ENCODE data around the gene KRTAP10-12.

Gene KRTAP10-12

GRCh38 chr21:44656868-44657267, 40.1 kb upstream of the KRTAP10-12 start:
- ATAC-seq, result no peak
- TF ChIP-seq GLIS3 (CRISPR knock-in tag; IDR thresholded peaks at IDR 0.05) (no peak), OSR1 (CRISPR knock-in tag; IDR thresholded peaks at IDR 0.05) (no peak), TSHZ2 (CRISPR knock-in tag; IDR thresholded peaks at IDR 0.05) (no peak), ZNF8 (CRISPR knock-in tag; IDR thresholded peaks at IDR 0.05) (no peak), POU6F1 (CRISPR knock-in tag; IDR thresholded peaks at IDR 0.05; ENCODE audit: borderline replicate concordance, low read depth) (no peak), PATZ1 (CRISPR knock-in tag; IDR thresholded peaks at IDR 0.05; ENCODE audit: borderline replicate concordance) (no peak), ZNF565 (CRISPR knock-in tag; conservative IDR thresholded peaks at IDR 0.05; ENCODE audit: low read depth) (no peak), RARB (CRISPR knock-in tag; IDR thresholded peaks at IDR 0.05) (no peak), TOX (CRISPR knock-in tag; IDR thresholded peaks at IDR 0.05; ENCODE audit: borderline replicate concordance) (no peak), CREB5 (CRISPR knock-in tag; IDR thresholded peaks at IDR 0.05; ENCODE audit: low read depth) (no peak), TCF4 (CRISPR knock-in tag; IDR thresholded peaks at IDR 0.05; ENCODE audit: borderline replicate concordance) (no peak), PPARA (CRISPR knock-in tag; IDR thresholded peaks at IDR 0.05; ENCODE audit: borderline replicate concordance) (no peak), CSDC2 (CRISPR knock-in tag; IDR thresholded peaks at IDR 0.05) (no peak), ZFP3 (CRISPR knock-in tag; IDR thresholded peaks at IDR 0.05) (no peak), ISL1 (CRISPR knock-in tag; IDR thresholded peaks at IDR 0.05) (no peak), ZNF70 (CRISPR knock-in tag; IDR thresholded peaks at IDR 0.05) (no peak), ESRRG (CRISPR knock-in tag; IDR thresholded peaks at IDR 0.05) (no peak), ARNTL (CRISPR knock-in tag; IDR thresholded peaks at IDR 0.05; ENCODE audit: borderline replicate concordance, low read depth) (no peak), ZFP30 (CRISPR knock-in tag; IDR thresholded peaks at IDR 0.05) (no peak)

- no peak for ATAC-seq
- no peak for TF ChIP-seq CREB5 (CRISPR knock-in tag; IDR thresholded peaks at IDR 0.05; ENCODE audit: low read depth)
- TF ChIP-seq TOX (CRISPR knock-in tag; IDR thresholded peaks at IDR 0.05; ENCODE audit: borderline replicate concordance), result no peak
- TF ChIP-seq TSHZ2 (CRISPR knock-in tag; IDR thresholded peaks at IDR 0.05), result no peak
- TF ChIP-seq PATZ1 (CRISPR knock-in tag; IDR thresholded peaks at IDR 0.05; ENCODE audit: borderline replicate concordance), result no peak
- no peak for TF ChIP-seq ZFP3 (CRISPR knock-in tag; IDR thresholded peaks at IDR 0.05)
- TF ChIP-seq BACH2 (CRISPR knock-in tag; IDR thresholded peaks at IDR 0.05; ENCODE audit: borderline replicate concordance), result no peak
- no peak for TF ChIP-seq ZNF70 (CRISPR knock-in tag; IDR thresholded peaks at IDR 0.05)
- TF ChIP-seq RARB (CRISPR knock-in tag; IDR thresholded peaks at IDR 0.05), result no peak
- no peak for TF ChIP-seq ZC3H10 (CRISPR knock-in tag; IDR thresholded peaks at IDR 0.05)
- no peak for TF ChIP-seq TCF4 (CRISPR knock-in tag; IDR thresholded peaks at IDR 0.05; ENCODE audit: borderline replicate concordance)
- no peak for TF ChIP-seq PPARA (CRISPR knock-in tag; IDR thresholded peaks at IDR 0.05; ENCODE audit: borderline replicate concordance)
Observed at GRCh38 chr21:44657635-44658540, 39.1 kb upstream of the KRTAP10-12 start, which contains the start of gene KRTAP12-3. Gene KRTAP12-3, plus strand, starts transcription at chr21:44657932. Its CDS starts 48 bp downstream, at chr21:44657980.

Measured in SK-N-SH treated with all-trans-retinoic acid at 6 μM for 48 hours (cell line).